GM20431 (cell line): ENCODE measurements around the gene SELENOF.

Source experiments
- in situ Hi-C: fragments of 300-500 bp; cut with MseI, MboI; formaldehyde crosslinking; loops from one replicate; pipeline ENCODE4 v1.15.0; 2020; ENCODE audit warnings: low sequenced_read_pairs; ENCODE audit not compliant: unreplicated experiment

The SELENOF gene

GRCh38 chr1:86913896-86914600 is at the start of gene SELENOF:
SELENOF (minus strand) TSS chr1:86914126; CDS start chr1:86914111, 15 bp downstream.
- in situ Hi-C loops: no loop called here

- in situ Hi-C loops: no loop called here
Measured at GRCh38 chr1:86960548-86960947, 46.6 kb upstream of the SELENOF start.

GRCh38 chr1:86957221-86957620 is 43.3 kb upstream of the SELENOF start:
- in situ Hi-C loops: no loop called here

- in situ Hi-C loops: no loop called here
Measured at GRCh38 chr1:86956221-86956620, 42.3 kb upstream of the SELENOF start.

- in situ Hi-C loops: no loop called here
Measured at GRCh38 chr1:86955678-86956077, 41.8 kb upstream of the SELENOF start.

- in situ Hi-C loops: no loop called here
Measured at GRCh38 chr1:86953167-86953566, 39.2 kb upstream of the SELENOF start.

GRCh38 chr1:86951430-86951829 is 37.5 kb upstream of the SELENOF start:
- in situ Hi-C loops: no loop called here

- in situ Hi-C loops: no loop called here
Measured at GRCh38 chr1:86950712-86951419, 36.9 kb upstream of the SELENOF start.

- in situ Hi-C loops: no loop called here
Measured at GRCh38 chr1:86948212-86948611, 34.3 kb upstream of the SELENOF start.

GRCh38 chr1:86942743-86943142 is 28.8 kb upstream of the SELENOF start:
- in situ Hi-C loops: no loop called here

GRCh38 chr1:86942042-86942441 is 28.1 kb upstream of the SELENOF start:
- in situ Hi-C loops: no loop called here

- in situ Hi-C loops: no loop called here
Measured at GRCh38 chr1:86940599-86940998, 26.7 kb upstream of the SELENOF start.

- in situ Hi-C loops: no loop called here
Measured at GRCh38 chr1:86939406-86939805, 25.5 kb upstream of the SELENOF start.

- in situ Hi-C loops: no loop called here
Measured at GRCh38 chr1:86938855-86939254, 24.9 kb upstream of the SELENOF start.

- in situ Hi-C loops: no loop called here
Measured at GRCh38 chr1:86938450-86938849, 24.5 kb upstream of the SELENOF start.

GRCh38 chr1:86933562-86934377 is 19.8 kb upstream of the SELENOF start:
- in situ Hi-C loops: no loop called here

GRCh38 chr1:86933051-86933450 is 19.1 kb upstream of the SELENOF start:
- in situ Hi-C loops: no loop called here

GRCh38 chr1:86928819-86929218 is 14.9 kb upstream of the SELENOF start:
- in situ Hi-C loops: no loop called here

GRCh38 chr1:86926883-86927282 is 13.0 kb upstream of the SELENOF start:
- in situ Hi-C loops: no loop called here

- in situ Hi-C loops: no loop called here
Measured at GRCh38 chr1:86925742-86926141, 11.8 kb upstream of the SELENOF start.
